Tibial nerve (tissue), 4 donors: ENCODE data around the gene CISD3. TPM values are rescaled to one million over a fixed set of nuclear protein-coding genes. Genes with fewer than 3 reads are reported as not detected.

Source experiments
- DNase-seq, 2 donors: peaks; one replicate each; pipeline ENCODE4 v3.0.0-alpha.2; 2019; ENCODE audit warnings: low spot score in 2 of 2
- H3K27ac ChIP-seq, 4 donors: fragments of 200-600 bp; sonication (generic) in 3 of 4; one replicate each; pipeline ENCODE4 v1.5.1; 2017 to 2019; ENCODE audit warnings: mild to moderate bottlenecking in 1 of 4
- H3K27me3 ChIP-seq, 2 donors: fragments of 200-600 bp; sonication (generic) in 1 of 2; one replicate each; pipeline versions ENCODE4 v1.5.1 to v1.6.0; 2017 to 2019
- H3K36me3 ChIP-seq, 3 donors: fragments of 200-600 bp; sonication (generic); one replicate each; pipeline ENCODE4 v1.5.1; 2018 to 2019
- H3K4me1 ChIP-seq, 4 donors: fragments of 200-600 bp; sonication (generic) in 3 of 4; one replicate each; pipeline ENCODE4 v1.5.1; 2017 to 2019
- H3K4me3 ChIP-seq, 4 donors: fragments of 200-600 bp; sonication (generic) in 3 of 4; one replicate each; pipeline ENCODE4 v1.5.1; 2017 to 2019; ENCODE audit warnings: mild to moderate bottlenecking in 1 of 4, moderate library complexity in 1 of 4
- H3K9me3 ChIP-seq, 4 donors: fragments of 200-600 bp; sonication (generic) in 3 of 4; one replicate each; pipeline ENCODE4 v1.5.1; 2017 to 2019
- EP300 ChIP-seq, 2 donors: sonication (generic); formaldehyde crosslinking; IDR thresholded peaks; one replicate each; pipeline ENCODE4 v1.6.1; 2017; ENCODE audit warnings: antibody characterized with exemption in 2 of 2, mild to moderate bottlenecking in 1 of 2
- POLR2A ChIP-seq, 2 donors: fragments of 450-650 bp; IDR thresholded peaks; one replicate each; pipeline ENCODE4 v1.6.1; 2017; ENCODE audit warnings: antibody characterized with exemption in 2 of 2, mild to moderate bottlenecking in 2 of 2, moderate library complexity in 2 of 2
- WGBS, 2 donors: methylation state at CpG; one replicate each; pipeline ENCODE4 v1.1.5; 2018; 5-methylcytosine and 5-hydroxymethylcytosine counted together
- total RNA-seq, 4 donors: library from RNA; depleted of rRNA; stranded (reverse); fragments of >200 nt; gene quantifications; one replicate each; pipeline ENCODE4 v1.1.0, GENCODE V29; 2016
- TF ChIP-seq, protein P1 (sequence below), 5 experiments: fragments of 200-600 bp in 3 of 5; fragments of 450-650 bp in 2 of 5; sonication (generic) in 3 of 5; IDR thresholded peaks; one replicate each; pipeline ENCODE4 v1.5.1; 2016 to 2019; ENCODE audit warnings: antibody characterized with exemption in 5 of 5, mild to moderate bottlenecking in 3 of 5, moderate library complexity in 2 of 5

The CISD3 gene, protein sequence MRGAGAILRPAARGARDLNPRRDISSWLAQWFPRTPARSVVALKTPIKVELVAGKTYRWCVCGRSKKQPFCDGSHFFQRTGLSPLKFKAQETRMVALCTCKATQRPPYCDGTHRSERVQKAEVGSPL
- 10 to 100 TPM; 10.2 to 19.2 (median 16.5) TPM for total RNA-seq

DNA sequence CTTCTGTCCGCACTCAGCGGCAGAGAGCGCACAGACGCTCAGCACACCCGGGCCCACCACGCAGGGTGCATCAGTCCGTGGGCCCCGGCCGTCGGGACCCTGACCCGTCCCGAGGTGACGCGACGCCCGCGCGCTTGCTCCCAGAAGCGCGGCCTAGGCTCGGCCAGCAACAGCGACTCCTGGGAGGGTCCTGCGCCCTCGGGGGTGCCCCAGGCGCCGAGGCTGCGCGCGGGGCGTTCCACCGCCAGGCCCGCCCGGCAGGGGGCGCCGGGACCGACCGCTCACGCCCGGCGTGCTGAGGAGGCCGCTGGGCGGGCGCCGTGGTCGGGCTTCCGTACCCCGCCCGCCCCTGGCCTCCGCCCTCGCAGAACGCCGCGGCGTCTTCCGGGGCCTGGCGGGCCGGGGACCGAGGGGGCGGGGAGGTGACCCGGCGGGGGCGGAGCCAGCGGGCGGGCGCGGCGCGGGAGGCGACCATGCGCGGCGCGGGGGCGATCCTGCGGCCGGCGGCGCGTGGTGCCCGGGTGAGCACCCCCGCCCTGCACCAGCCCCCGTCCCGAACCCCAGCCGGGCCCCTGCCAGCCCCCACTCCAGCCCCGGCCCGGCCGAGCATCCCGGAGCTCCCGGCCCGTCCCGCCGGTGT, at the start of gene CISD3:
CISD3 (plus strand) TSS at position 456 of the 640 bp plus-strand sequence; CDS start at position 474, 18 bp downstream.
- Histone ChIP-seq H3K9me3 (no peaks in the 10 kb centered on the region), H3K27ac (peak within 1 kb of the TSS; percentile 84 to 91 (median 90)), H3K27me3 (no peaks in the 10 kb centered on the region), H3K4me1 (peaks cover 0 to 78% (median 36%) of the 10 kb centered on the region in 4 donors), H3K36me3 (peaks cover 0 to 42% (median 0%) of the 10 kb centered on the region in 3 donors), H3K4me3 (peak within 1 kb of the TSS; percentile 60 to 80 (median 61))
- TF ChIP-seq EP300 (IDR thresholded peaks at IDR 0.05) (no peak), POLR2A (IDR thresholded peaks at IDR 0.05) (peak in 1 of 2 donors; percentile 36)
- TF ChIP-seq, protein P1, sequence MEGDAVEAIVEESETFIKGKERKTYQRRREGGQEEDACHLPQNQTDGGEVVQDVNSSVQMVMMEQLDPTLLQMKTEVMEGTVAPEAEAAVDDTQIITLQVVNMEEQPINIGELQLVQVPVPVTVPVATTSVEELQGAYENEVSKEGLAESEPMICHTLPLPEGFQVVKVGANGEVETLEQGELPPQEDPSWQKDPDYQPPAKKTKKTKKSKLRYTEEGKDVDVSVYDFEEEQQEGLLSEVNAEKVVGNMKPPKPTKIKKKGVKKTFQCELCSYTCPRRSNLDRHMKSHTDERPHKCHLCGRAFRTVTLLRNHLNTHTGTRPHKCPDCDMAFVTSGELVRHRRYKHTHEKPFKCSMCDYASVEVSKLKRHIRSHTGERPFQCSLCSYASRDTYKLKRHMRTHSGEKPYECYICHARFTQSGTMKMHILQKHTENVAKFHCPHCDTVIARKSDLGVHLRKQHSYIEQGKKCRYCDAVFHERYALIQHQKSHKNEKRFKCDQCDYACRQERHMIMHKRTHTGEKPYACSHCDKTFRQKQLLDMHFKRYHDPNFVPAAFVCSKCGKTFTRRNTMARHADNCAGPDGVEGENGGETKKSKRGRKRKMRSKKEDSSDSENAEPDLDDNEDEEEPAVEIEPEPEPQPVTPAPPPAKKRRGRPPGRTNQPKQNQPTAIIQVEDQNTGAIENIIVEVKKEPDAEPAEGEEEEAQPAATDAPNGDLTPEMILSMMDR (IDR thresholded peaks at IDR 0.05) = peak; percentile 71 to 99 (median 96)
- WGBS, 2 donors = 0 to 1% methylated on average over 50 to 64 of the region's 92 CpGs
- peak; percentile 64 to 65 for DNase-seq

DNA sequence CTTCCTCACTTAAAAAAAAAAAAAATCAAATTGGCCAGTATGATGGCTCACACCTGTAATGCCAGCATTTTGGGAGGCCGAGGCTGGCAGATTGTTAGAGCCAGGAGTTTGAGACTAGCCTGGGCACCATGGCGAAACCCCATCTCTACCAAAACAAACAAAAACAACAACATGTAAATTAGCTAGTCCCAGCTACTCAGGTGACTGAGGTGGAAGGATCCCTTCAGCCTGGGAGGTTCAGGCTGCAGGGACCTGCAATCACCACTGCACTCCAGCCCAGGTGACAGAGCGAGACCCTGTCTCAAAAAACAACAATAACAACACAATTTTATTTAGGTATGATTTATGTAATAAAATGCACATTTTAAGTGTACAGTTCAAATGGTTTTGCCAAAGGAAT, 49.0 kb upstream of the CISD3 start:
- TF ChIP-seq, protein P1 (IDR thresholded peaks at IDR 0.05) = no peak
- TF ChIP-seq EP300 (IDR thresholded peaks at IDR 0.05) (no peak), POLR2A (IDR thresholded peaks at IDR 0.05) (no peak)
- H3K36me3 ChIP-seq = no peaks in the 10 kb centered on the region
- H3K27ac ChIP-seq = no peak overlapping the region
- peaks cover 0 to 4% of the 10 kb centered on the region in 2 donors for H3K27me3 ChIP-seq
- no peaks in the 10 kb centered on the region for H3K9me3 ChIP-seq
- DNase-seq = no peak
- H3K4me3 ChIP-seq = no peak overlapping the region
- WGBS, 2 donors = 88 to 89% methylated on average over 3 of the region's 3 CpGs
- peaks cover 0 to 11% (median 0%) of the 10 kb centered on the region in 4 donors for H3K4me1 ChIP-seq

DNA sequence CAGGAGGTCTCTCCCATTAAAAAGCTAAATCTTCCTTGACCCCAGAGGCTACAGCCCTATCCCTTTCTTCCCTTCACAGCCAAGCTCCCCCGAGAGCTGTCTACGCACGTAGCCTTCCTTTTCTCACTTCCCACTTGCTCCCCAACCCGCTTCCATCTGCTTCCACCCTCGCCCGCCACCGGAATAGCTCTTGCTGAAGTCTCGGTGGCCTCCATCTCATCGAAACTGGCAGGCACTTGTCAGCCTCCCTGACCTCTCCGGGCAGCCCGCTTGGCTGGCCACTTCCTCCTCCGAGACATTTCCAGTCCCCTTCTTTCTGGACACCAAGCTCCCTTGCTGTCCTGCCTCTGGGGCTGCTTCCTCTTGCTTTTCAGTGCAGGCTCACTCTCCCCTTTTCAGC, 44.6 kb upstream of the CISD3 start:
- Histone ChIP-seq H3K4me3 (no peak overlapping the region), H3K9me3 (no peaks in the 10 kb centered on the region), H3K36me3 (no peaks in the 10 kb centered on the region), H3K27me3 (no peaks in the 10 kb centered on the region), H3K4me1 (no peaks in the 10 kb centered on the region), H3K27ac (no peak overlapping the region)
- TF ChIP-seq, protein P1 (IDR thresholded peaks at IDR 0.05) = no peak
- TF ChIP-seq EP300 (IDR thresholded peaks at IDR 0.05) (no peak), POLR2A (IDR thresholded peaks at IDR 0.05) (no peak)
- DNase-seq = no peak
- WGBS, 2 donors = 59 to 65% methylated on average over 12 of the region's 12 CpGs

DNA sequence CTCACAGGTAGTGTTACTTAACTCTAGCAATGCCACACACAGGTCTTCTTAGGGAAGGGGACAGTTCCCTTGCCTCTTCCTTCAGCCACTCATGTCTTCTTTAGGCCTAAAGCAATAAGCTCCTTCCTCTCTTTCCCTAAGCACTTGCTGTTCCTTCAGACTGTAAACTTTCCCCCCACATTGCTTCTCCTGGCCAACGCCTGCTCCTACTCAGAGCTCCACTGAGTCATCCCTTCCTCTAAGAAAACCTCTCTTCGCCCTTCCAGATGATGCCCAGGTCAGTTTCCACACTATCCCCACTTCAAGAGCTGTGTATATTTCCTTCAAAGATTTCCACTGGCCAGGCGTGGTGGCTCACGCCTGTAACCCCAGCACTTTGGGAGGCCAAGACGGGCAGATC, 42.9 kb upstream of the CISD3 start:
- no peak for TF ChIP-seq POLR2A (IDR thresholded peaks at IDR 0.05)
- TF ChIP-seq EP300 (IDR thresholded peaks at IDR 0.05) = no peak
- TF ChIP-seq, protein P1 (IDR thresholded peaks at IDR 0.05) = no peak

DNA sequence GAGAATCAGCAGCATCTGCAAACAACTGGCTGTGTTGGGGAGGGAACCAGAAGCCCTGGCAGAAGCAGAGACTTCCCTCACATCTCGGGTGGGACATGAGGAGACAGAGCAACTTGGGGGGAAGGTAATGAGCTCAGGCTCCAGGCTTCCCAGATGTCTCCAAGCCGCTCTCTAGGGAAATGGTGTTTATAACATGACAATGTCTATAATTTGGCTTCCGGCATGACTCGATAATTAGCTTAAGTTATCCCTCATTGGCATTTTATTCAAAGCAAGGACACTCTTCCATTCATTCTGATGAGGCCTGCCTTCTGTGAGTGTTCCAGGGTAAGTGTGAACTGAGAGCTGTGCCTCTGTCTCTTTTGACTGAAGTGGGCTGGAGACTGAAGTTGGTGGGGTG, 39.8 kb upstream of the CISD3 start:
- Histone ChIP-seq H3K4me3 (no peak overlapping the region), H3K36me3 (no peaks in the 10 kb centered on the region), H3K27ac (no peak overlapping the region), H3K9me3 (no peaks in the 10 kb centered on the region), H3K27me3 (no peaks in the 10 kb centered on the region), H3K4me1 (peaks cover 0 to 16% (median 10%) of the 10 kb centered on the region in 4 donors)
- no peak for DNase-seq
- TF ChIP-seq POLR2A (IDR thresholded peaks at IDR 0.05) (no peak), EP300 (IDR thresholded peaks at IDR 0.05) (no peak)
- TF ChIP-seq, protein P1 (IDR thresholded peaks at IDR 0.05) = no peak
- WGBS, 2 donors = 75 to 80% methylated on average over 4 of the region's 4 CpGs

More for the DNA sequence above, 42.9 kb upstream of the CISD3 start:
- Histone ChIP-seq H3K27ac (no peak overlapping the region), H3K9me3 (no peaks in the 10 kb centered on the region), H3K27me3 (no peaks in the 10 kb centered on the region), H3K4me3 (no peak overlapping the region), H3K36me3 (no peaks in the 10 kb centered on the region), H3K4me1 (no peaks in the 10 kb centered on the region)
- 87% methylated on average over 5 of the region's 5 CpGs for WGBS, 2 donors
- no peak for DNase-seq
